Naive thymus-derived CD4-positive, alpha-beta T cell (primary cell): ENCODE results near the gene CELA3A. TPM values are rescaled to one million over a fixed set of nuclear protein-coding genes. Genes with fewer than 3 reads are reported as not detected.

ENCODE experiments used
- ATAC-seq: fragments of 150-1000 bp; cut with Tn5 transposase; 2 replicates; pipeline ENCODE4 v1.10.0; 2021; ENCODE audit warnings: mild to moderate bottlenecking, moderate library complexity
- CTCF ChIA-PET: fragments of 350-600 bp; sonication (Branson Sonifier 250); formaldehyde crosslinking; loops from one replicate; lab custom pipeline; 2021; ENCODE audit warnings: antibody characterized with exemption; lab: Charles Lee
- POLR2A ChIA-PET: fragments of 350-600 bp; sonication (Branson Sonifier 250); formaldehyde crosslinking; loops from one replicate; lab custom pipeline; 2021; ENCODE audit warnings: antibody characterized with exemption, inconsistent platforms; lab: Charles Lee
- DNase-seq, 9 donors: peaks; one replicate each; pipeline versions ENCODE4 v3.0.0 to v3.0.0-alpha.2; 2020 to 2022; ENCODE audit warnings: mixed read lengths in 1 of 9
- H3K27ac ChIP-seq: one replicate; pipeline ENCODE4 v1.7.0; 2013; ENCODE audit warnings: mild to moderate bottlenecking, low read depth, low read length, moderate library complexity
- H3K27me3 ChIP-seq, 2 donors: one replicate each; pipeline ENCODE4 v1.7.0; 2013; ENCODE audit warnings: low read length in 2 of 2, mild to moderate bottlenecking in 2 of 2, moderate library complexity in 2 of 2; ENCODE audit not compliant: control insufficient read depth in 2 of 2, insufficient read depth in 2 of 2
- H3K36me3 ChIP-seq, 3 experiments: 1 replicate in 2 of 3; 2 replicates in 1 of 3; pipeline ENCODE4 v1.7.0; 2013; ENCODE audit warnings: low read length in 3 of 3, mild to moderate bottlenecking in 3 of 3, moderate library complexity in 1 of 3; ENCODE audit not compliant: insufficient read depth in 3 of 3, control insufficient read depth in 2 of 3
- H3K4me1 ChIP-seq, 2 donors: one replicate each; pipeline ENCODE4 v1.7.0; 2013; ENCODE audit warnings: low read length in 2 of 2, mild to moderate bottlenecking in 2 of 2, moderate library complexity in 1 of 2; ENCODE audit not compliant: control insufficient read depth in 2 of 2, insufficient read depth in 2 of 2
- H3K4me3 ChIP-seq: 2 replicates; pipeline ENCODE4 v1.7.0; 2013; ENCODE audit warnings: mild to moderate bottlenecking, low read length
- H3K9me3 ChIP-seq, 3 experiments: 1 replicate in 2 of 3; 2 replicates in 1 of 3; pipeline ENCODE4 v1.7.0; 2013; ENCODE audit warnings: low read length in 3 of 3; ENCODE audit not compliant: control insufficient read depth in 2 of 3
- H3K27ac Mint-ChIP-seq, 9 donors: one replicate each; pipeline ENCODE4 v1.8.0; 2020 to 2022; ENCODE audit warnings: mixed read lengths in 9 of 9, mild to moderate bottlenecking in 8 of 9, moderate library complexity in 5 of 9, inconsistent platforms in 2 of 9
- H3K27me3 Mint-ChIP-seq, 5 donors: one replicate each; pipeline ENCODE4 v1.8.0; 2021 to 2022; ENCODE audit warnings: mixed read lengths in 5 of 5, mild to moderate bottlenecking in 1 of 5
- H3K36me3 Mint-ChIP-seq, 5 donors: one replicate each; pipeline ENCODE4 v1.8.0; 2020 to 2022; ENCODE audit warnings: mixed read lengths in 5 of 5, mild to moderate bottlenecking in 3 of 5, inconsistent platforms in 1 of 5
- H3K4me1 Mint-ChIP-seq, 7 donors: one replicate each; pipeline ENCODE4 v1.8.0; 2020 to 2022; ENCODE audit warnings: mixed read lengths in 7 of 7, mild to moderate bottlenecking in 3 of 7, inconsistent platforms in 1 of 7
- H3K4me3 Mint-ChIP-seq, 10 donors: one replicate each; pipeline ENCODE4 v1.8.0; 2020 to 2022; ENCODE audit warnings: mild to moderate bottlenecking in 10 of 10, mixed read lengths in 10 of 10, moderate library complexity in 6 of 10, inconsistent platforms in 2 of 10
- H3K9me3 Mint-ChIP-seq, 11 donors: one replicate each; pipeline ENCODE4 v1.8.0; 2020 to 2022; ENCODE audit warnings: mixed read lengths in 11 of 11, mild to moderate bottlenecking in 4 of 11, inconsistent platforms in 1 of 11, moderate library complexity in 1 of 11
- intact Hi-C, 2 donors: fragments of 100-400 bp; cut with micrococcal nuclease; formaldehyde crosslinking; loops; one replicate each; pipeline ENCODE4 v1.15.1; 2023
- polyA plus RNA-seq, 2 donors: library from polyadenylated mRNA; unstranded; fragments of 300-500 nt; fragmentation: Illumina TruSeq; gene quantifications; one replicate each; pipeline ENCODE4 v1.2.3, GENCODE V29; 2021
- total RNA-seq, 6 experiments: library from RNA in 5 of 6; stranded (reverse) in 5 of 6; gene quantifications; 1 replicate in 5 of 6; 2 replicates in 1 of 6; pipeline ENCODE4 v1.2.3 and lab custom pipeline; 2021 to 2026

The CELA3A gene
- total and polyA plus RNA-seq, 7 experiments from 2014 or later = not detected

GRCh38 chr1:22052115-22053016 lies 50.9 kb downstream of the CELA3A start, which contains the start of gene CDC42:
Gene CDC42 (plus strand): TSS chr1:22052709. CDS start chr1:22078479, 25,770 bp downstream.
- Mint-ChIP-seq H3K27me3 (peaks cover 0 to 2% (median 0%) of the 10 kb centered on the region in 5 donors), H3K27ac (peak within 1 kb of the TSS; percentile 91 to 100 (median 99)), H3K36me3 (peaks cover 0 to 28% (median 16%) of the 10 kb centered on the region in 5 donors), H3K4me3 (peak within 1 kb of the TSS; percentile 96 to 100 (median 99)), H3K9me3 (peaks cover 0 to 7% (median 0%) of the 10 kb centered on the region in 11 donors), H3K4me1 (peaks cover 50 to 79% (median 61%) of the 10 kb centered on the region in 7 donors)
- ChIA-PET CTCF (interaction anchor here (1.0 to 5.0 kb wide), 6 partner anchors 11 to 29 kb away, joined by 3 to 56 read pairs (median 4); no protein-coding TSS in a partner anchor), POLR2A (interaction anchor here (0.7 to 16.8 kb wide), 9 partner anchors 14 to 759 kb away, joined by 3 to 774 read pairs (median 11); no protein-coding TSS in a partner anchor)
- Histone ChIP-seq H3K4me3 (peak within 1 kb of the TSS; percentile 74), H3K27ac (peak within 1 kb of the TSS; percentile 98), H3K36me3 (peaks cover 0 to 11% (median 3%) of the 10 kb centered on the region in 3 experiments), H3K4me1 (peaks cover 38 to 45% of the 10 kb centered on the region in 2 donors), H3K9me3 (no peaks in the 10 kb centered on the region), H3K27me3 (no peaks in the 10 kb centered on the region)
- intact Hi-C loops = loop anchor here (1.0 to 5.0 kb wide), 7 partner anchors 12 to 400 kb away; partner anchors contain the start of gene USP48 (in 2 of the 2)
- ATAC-seq (peak; percentile 96), DNase-seq (peak; percentile 95 to 99 (median 98))

GRCh38 chr1:22053017-22053860 lies 51.8 kb downstream of the CELA3A start:
- peaks cover 47 to 54% of the 10 kb centered on the region in 2 donors for H3K4me1 ChIP-seq
- Mint-ChIP-seq H3K4me1 (peaks cover 46 to 80% (median 62%) of the 10 kb centered on the region in 7 donors), H3K36me3 (peaks cover 0 to 31% (median 18%) of the 10 kb centered on the region in 5 donors), H3K27me3 (peaks cover 0 to 2% (median 0%) of the 10 kb centered on the region in 5 donors), H3K9me3 (peaks cover 0 to 7% (median 0%) of the 10 kb centered on the region in 11 donors), H3K4me3 (peak overlapping the region; percentile 96 to 100 (median 99)), H3K27ac (peak overlapping the region; percentile 91 to 100 (median 99))
- peak overlapping the region; percentile 98 for H3K27ac ChIP-seq
- DNase-seq (peak; percentile 56 to 79 (median 62)), ATAC-seq (peak; percentile 49)
- intact Hi-C loops = loop anchor here (1.0 to 5.0 kb wide), 3 partner anchors 28 to 40 kb away; no protein-coding TSS in a partner anchor
- H3K36me3 ChIP-seq = peaks cover 0 to 11% (median 7%) of the 10 kb centered on the region in 3 experiments
- H3K27me3 ChIP-seq = no peaks in the 10 kb centered on the region
- CTCF ChIA-PET = interaction anchor here (0.7 to 5.0 kb wide), 7 partner anchors 12 to 34 kb away, joined by 3 to 56 read pairs (median 3); no protein-coding TSS in a partner anchor
- no peaks in the 10 kb centered on the region for H3K9me3 ChIP-seq
- peak overlapping the region; percentile 74 for H3K4me3 ChIP-seq
- POLR2A ChIA-PET = interaction anchor here (1.0 to 16.8 kb wide), 11 partner anchors 13 to 760 kb away, joined by 3 to 774 read pairs (median 11); no protein-coding TSS in a partner anchor

GRCh38 chr1:22053861-22054770 lies 52.7 kb downstream of the CELA3A start:
- peak in 1 of 9 donors; percentile 38 for DNase-seq
- POLR2A ChIA-PET = interaction anchor here (1.0 to 16.8 kb wide), 8 partner anchors 12 to 51 kb away, joined by 3 to 774 read pairs (median 12); no protein-coding TSS in a partner anchor
- H3K9me3 ChIP-seq = no peaks in the 10 kb centered on the region
- no peak for ATAC-seq
- H3K36me3 ChIP-seq = peaks cover 0 to 11% (median 7%) of the 10 kb centered on the region in 3 experiments
- Mint-ChIP-seq H3K36me3 (peaks cover 0 to 31% (median 18%) of the 10 kb centered on the region in 5 donors), H3K9me3 (peaks cover 0 to 7% (median 0%) of the 10 kb centered on the region in 11 donors), H3K27me3 (peaks cover 0 to 2% (median 0%) of the 10 kb centered on the region in 5 donors), H3K27ac (peak overlapping the region; percentile 91 to 100 (median 99)), H3K4me1 (peaks cover 37 to 76% (median 57%) of the 10 kb centered on the region in 7 donors), H3K4me3 (peak overlapping the region; percentile 96 to 100 (median 99))
- CTCF ChIA-PET = interaction anchor here (0.6 to 5.0 kb wide), 6 partner anchors 14 to 40 kb away, joined by 3 to 56 read pairs (median 4); no protein-coding TSS in a partner anchor
- peaks cover 49 to 50% of the 10 kb centered on the region in 2 donors for H3K4me1 ChIP-seq
- intact Hi-C loops = loop anchor here (1.0 to 5.0 kb wide), 4 partner anchors 15 to 39 kb away; no protein-coding TSS in a partner anchor
- H3K4me3 ChIP-seq = peak overlapping the region; percentile 72
- no peaks in the 10 kb centered on the region for H3K27me3 ChIP-seq
- H3K27ac ChIP-seq = peak overlapping the region; percentile 98

- peaks cover 44 to 81% (median 60%) of the 10 kb centered on the region in 7 donors for H3K4me1 Mint-ChIP-seq
- Histone ChIP-seq H3K4me3 (peak overlapping the region; percentile 15), H3K36me3 (peaks cover 5 to 11% (median 7%) of the 10 kb centered on the region in 3 experiments), H3K27ac (peak overlapping the region; percentile 57), H3K9me3 (no peaks in the 10 kb centered on the region), H3K4me1 (peaks cover 61 to 64% of the 10 kb centered on the region in 2 donors), H3K27me3 (no peaks in the 10 kb centered on the region)
- H3K9me3 Mint-ChIP-seq = peaks cover 0 to 7% (median 0%) of the 10 kb centered on the region in 11 donors
- H3K36me3 Mint-ChIP-seq = peaks cover 0 to 31% (median 18%) of the 10 kb centered on the region in 5 donors
- peaks cover 0 to 2% (median 0%) of the 10 kb centered on the region in 5 donors for H3K27me3 Mint-ChIP-seq
- no peak for DNase-seq
- H3K27ac Mint-ChIP-seq = peak overlapping the region; percentile 42 to 97 (median 77)
- peak overlapping the region; percentile 62 to 99 (median 80) for H3K4me3 Mint-ChIP-seq
- ChIA-PET POLR2A (interaction anchor here (0.6 to 16.8 kb wide), 7 partner anchors 11 to 784 kb away, joined by 4 to 774 read pairs (median 13); no protein-coding TSS in a partner anchor), CTCF (interaction anchor here (2.0 to 5.0 kb wide), 2 partner anchors 15 to 32 kb away, joined by 11 to 56 read pairs; no protein-coding TSS in a partner anchor)
- intact Hi-C loops = loop anchor here in 1 of 2 donors (2.0 kb wide), 1 partner anchor 13 kb away; no protein-coding TSS in a partner anchor
- no peak for ATAC-seq
These were observed 54.0 kb downstream of the CELA3A start for GRCh38 chr1:22055463-22055862.

GRCh38 chr1:22056043-22056442 lies 54.6 kb downstream of the CELA3A start:
- Histone ChIP-seq H3K9me3 (no peaks in the 10 kb centered on the region), H3K36me3 (peaks cover 5 to 11% (median 7%) of the 10 kb centered on the region in 3 experiments), H3K4me3 (peak overlapping the region; percentile 15), H3K27me3 (no peaks in the 10 kb centered on the region), H3K27ac (peak overlapping the region; percentile 57), H3K4me1 (peaks cover 66 to 70% of the 10 kb centered on the region in 2 donors)
- Mint-ChIP-seq H3K9me3 (peaks cover 0 to 6% (median 0%) of the 10 kb centered on the region in 11 donors), H3K27ac (peak overlapping the region in 8 of 9 donors; percentile 18 to 97 (median 75)), H3K36me3 (peaks cover 0 to 31% (median 18%) of the 10 kb centered on the region in 5 donors), H3K4me3 (peak overlapping the region; percentile 53 to 99 (median 80)), H3K4me1 (peaks cover 49 to 86% (median 66%) of the 10 kb centered on the region in 7 donors), H3K27me3 (peaks cover 0 to 2% (median 0%) of the 10 kb centered on the region in 5 donors)
- ChIA-PET POLR2A (interaction anchor here (0.7 to 16.8 kb wide), 5 partner anchors 10 to 34 kb away, joined by 4 to 774 read pairs (median 15); no protein-coding TSS in a partner anchor), CTCF (interaction anchor here (2.0 to 5.0 kb wide), 2 partner anchors 16 to 33 kb away, joined by 11 to 56 read pairs; no protein-coding TSS in a partner anchor)
- intact Hi-C loops = no loop called here
- ATAC-seq (no peak), DNase-seq (no peak)
